ENCODE measurements around the gene SSR1.
"Not testable (repeated sequence)": the region's sequence is repeated elsewhere in the genome, so short reads cannot be mapped to it uniquely, and the experiment has no call there.

The SSR1 gene

GRCh38 chr6:7273709-7274108 is 39.3 kb downstream of the SSR1 start:
- no peak for DNase-seq

- DNase-seq, result no peak
These were observed 41.8 kb downstream of the SSR1 start for GRCh38 chr6:7271205-7271534.

GRCh38 chr6:7270320-7271204 is 42.4 kb downstream of the SSR1 start:
- no peak for DNase-seq

GRCh38 chr6:7269816-7270215 is 43.2 kb downstream of the SSR1 start:
- DNase-seq, result no peak

GRCh38 chr6:7268816-7269555 is 44.0 kb downstream of the SSR1 start:
- no peak for DNase-seq

GRCh38 chr6:7268362-7268761 is 44.6 kb downstream of the SSR1 start:
- DNase-seq, result no peak

- no peak for DNase-seq
These were observed 45.4 kb downstream of the SSR1 start for GRCh38 chr6:7267466-7268091.

- DNase-seq, result no peak
These were observed 45.9 kb downstream of the SSR1 start for GRCh38 chr6:7267071-7267465.

GRCh38 chr6:7265385-7265726 is 47.6 kb downstream of the SSR1 start:
- DNase-seq, result not testable (repeated sequence)

- DNase-seq, result no peak
These were observed 48.2 kb downstream of the SSR1 start for GRCh38 chr6:7264686-7265384.

- DNase-seq, result no peak
These were observed 49.0 kb downstream of the SSR1 start for GRCh38 chr6:7264041-7264440.

- not testable (repeated sequence) for DNase-seq
These were observed 49.5 kb downstream of the SSR1 start for GRCh38 chr6:7263519-7263805.

GRCh38 chr6:7262746-7263518 is 50.1 kb downstream of the SSR1 start:
- DNase-seq, result no peak

GRCh38 chr6:7261852-7262461 is 51.0 kb downstream of the SSR1 start:
- no peak for DNase-seq

- no peak for DNase-seq
These were observed 51.8 kb downstream of the SSR1 start for GRCh38 chr6:7261032-7261841.

- DNase-seq, result no peak
These were observed 52.5 kb downstream of the SSR1 start for GRCh38 chr6:7260291-7261031.

- DNase-seq, result no peak
These were observed 54.7 kb downstream of the SSR1 start for GRCh38 chr6:7258231-7258763.

- DNase-seq, result no peak
These were observed 55.3 kb downstream of the SSR1 start for GRCh38 chr6:7257521-7258230.

GRCh38 chr6:7256785-7257184 is 56.2 kb downstream of the SSR1 start:
- DNase-seq, result no peak

GRCh38 chr6:7255918-7256317 is 57.1 kb downstream of the SSR1 start:
- DNase-seq, result no peak

Measured in activated effector memory CD4-positive, alpha-beta T cell treated with Interleukin-2 at 50 U/mL for 16 hours (primary cell).